Caco-2 (cell line): ENCODE data around the gene CDK18. TPM values are rescaled to one million over a fixed set of nuclear protein-coding genes. Genes with fewer than 3 reads are reported as not detected.

Experiments
- BruUV-seq: library from RNA; stranded (reverse); fragments of 400-500 nt; replicated peaks from 2 replicates; lab custom pipeline; 2021; lab: Mats Ljungman, UMichigan
- CTCF ChIA-PET: fragments of 300-600 bp; sonication (Branson Sonifier 250); formaldehyde crosslinking; loops from one replicate; lab custom pipeline; 2022; ENCODE audit warnings: antibody characterized with exemption; lab: Charles Lee
- POLR2A ChIA-PET: fragments of 300-600 bp; sonication (Branson Sonifier 250); formaldehyde crosslinking; loops from one replicate; lab custom pipeline; 2022; ENCODE audit warnings: antibody characterized with exemption; lab: Charles Lee
- DNase-seq, 2 experiments: peaks; one replicate each; pipeline versions ENCODE4 v3.0.0 to v3.0.0-alpha.2; 2020 to 2022
- H3K27me3 ChIP-seq: replicated peaks from 2 replicates; pipeline ENCODE4 v1.6.0; 2011; ENCODE audit warnings: low read length; ENCODE audit not compliant: control insufficient read depth, insufficient read depth
- H3K36me3 ChIP-seq: 2 replicates; pipeline ENCODE4 v1.5.1; 2011; ENCODE audit warnings: low read length; ENCODE audit not compliant: control insufficient read depth, insufficient read depth
- H3K4me1 ChIP-seq: fragments of 250-450 bp; sonication (Bioruptor Pico); 2 replicates; pipeline ENCODE4 v1.5.1; 2020; ENCODE audit warnings: mild to moderate bottlenecking
- H3K4me3 ChIP-seq: 2 replicates; pipeline ENCODE4 v1.5.1; 2011; ENCODE audit warnings: low read depth, mild to moderate bottlenecking, control low read depth, low read length
- H3K9me3 ChIP-seq: fragments of 250-450 bp; sonication (Bioruptor Pico); 2 replicates; pipeline ENCODE4 v1.5.1; 2020; ENCODE audit warnings: mild to moderate bottlenecking, moderate library complexity
- H3K27ac Mint-ChIP-seq: one replicate; pipeline ENCODE4 v1.8.0; 2022; ENCODE audit warnings: mixed read lengths; ENCODE audit not compliant: unreplicated experiment
- H3K27me3 Mint-ChIP-seq: one replicate; pipeline ENCODE4 v1.8.0; 2022; ENCODE audit warnings: mixed read lengths; ENCODE audit not compliant: insufficient read depth, unreplicated experiment
- H3K36me3 Mint-ChIP-seq: one replicate; pipeline ENCODE4 v1.8.0; 2022; ENCODE audit warnings: mild to moderate bottlenecking, mixed read lengths; ENCODE audit not compliant: insufficient read depth, unreplicated experiment
- H3K4me1 Mint-ChIP-seq: one replicate; pipeline ENCODE4 v1.8.0; 2022; ENCODE audit warnings: low read depth, mixed read lengths; ENCODE audit not compliant: unreplicated experiment
- H3K4me3 Mint-ChIP-seq: one replicate; pipeline ENCODE4 v1.8.0; 2022; ENCODE audit warnings: mild to moderate bottlenecking, moderate library complexity, mixed read lengths; ENCODE audit not compliant: unreplicated experiment
- H3K9me3 Mint-ChIP-seq: one replicate; pipeline ENCODE4 v1.8.0; 2022; ENCODE audit warnings: mixed read lengths; ENCODE audit not compliant: unreplicated experiment
- CTCF ChIP-seq, 2 experiments: fragments of 200-600 bp in 1 of 2; IDR thresholded peaks; 1 replicate in 1 of 2; 2 replicates in 1 of 2; pipeline versions ENCODE4 v1.5.1 to v1.8.0; 2011 to 2022; ENCODE audit warnings: antibody characterized with exemption in 1 of 2, control low read depth in 1 of 2, inconsistent platforms in 1 of 2, low read depth in 1 of 2, low read length in 1 of 2, mild to moderate bottlenecking in 1 of 2, moderate library complexity in 1 of 2; ENCODE audit not compliant: insufficient read depth in 1 of 2, severe bottlenecking in 1 of 2, unreplicated experiment in 1 of 2
- intact Hi-C: fragments of 100-400 bp; cut with micrococcal nuclease; formaldehyde crosslinking; loops from one replicate; pipeline ENCODE4 v1.10.0; 2022; ENCODE audit not compliant: unreplicated experiment
- total RNA-seq: library from RNA; stranded (reverse); gene quantifications from 2 replicates; pipeline ENCODE4 v1.2.3, GENCODE V29; 2022

Gene CDK18
- total RNA-seq, 1 experiment from 2014 or later, result 17.0 TPM

DNA sequence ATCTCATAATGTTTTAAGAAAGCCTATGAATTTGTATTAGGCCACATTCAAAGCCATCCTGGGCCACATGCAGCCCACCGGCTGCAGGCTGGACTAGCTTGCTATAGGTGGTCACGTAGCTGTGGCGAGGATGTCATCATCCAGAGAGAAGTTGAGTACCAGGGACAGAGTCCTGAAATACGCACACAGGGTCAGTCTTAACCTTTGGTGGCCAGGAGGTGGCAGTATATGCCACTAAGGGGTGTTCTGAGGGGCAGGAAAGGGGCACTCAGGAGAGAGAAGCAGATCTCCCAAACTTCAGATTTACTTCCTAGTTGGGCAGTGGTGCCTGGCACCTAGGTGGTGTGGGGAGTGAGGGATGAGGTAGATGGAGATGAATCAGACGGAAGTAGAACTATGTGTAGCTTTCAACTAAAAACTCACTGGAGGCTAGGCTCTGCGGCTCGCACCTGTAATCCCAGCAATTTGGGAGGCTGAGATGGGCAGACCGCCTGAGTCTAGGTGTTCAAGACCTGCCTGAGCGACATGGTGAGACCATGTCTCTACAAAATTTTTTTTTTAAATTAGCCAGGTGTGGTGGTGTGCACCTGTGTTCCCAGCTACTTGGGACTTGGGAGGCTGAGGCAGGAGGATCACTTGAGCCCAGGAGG, 16.3 kb upstream of the CDK18 start:
- Histone ChIP-seq H3K27me3 (no peaks in the 10 kb centered on the region; the same call in 1 of the 2 replicates), H3K4me3 (no peak overlapping the region), H3K4me1 (0 out of 2 replicates have a peak, but pooled peaks cover 3% of the 10 kb centered on the region), H3K36me3 (no peaks in the 10 kb centered on the region), H3K9me3 (no peaks in the 10 kb centered on the region)
- Mint-ChIP-seq H3K4me1 (no peaks in the 10 kb centered on the region), H3K27ac (no peak overlapping the region), H3K36me3 (no peaks in the 10 kb centered on the region), H3K4me3 (no peak overlapping the region), H3K27me3 (peaks cover 17% of the 10 kb centered on the region), H3K9me3 (no peaks in the 10 kb centered on the region)
- TF ChIP-seq CTCF (IDR thresholded peaks at IDR 0.05; ENCODE audit: insufficient read depth in 1 of 2, low read depth in 1 of 2, low read length in 1 of 2, severe bottlenecking in 1 of 2, unreplicated experiment in 1 of 2), result peak; percentile 80 to 82
- ChIA-PET CTCF (interaction anchor here (0.5 to 10.2 kb wide), 4 partner anchors 31 to 187 kb away, joined by 3 to 203 read pairs (median 8); no protein-coding TSS in a partner anchor), POLR2A (no interaction called here)
- BruUV-seq, result no TSS peak
- DNase-seq, result peak; percentile 70 to 73
- intact Hi-C loops, result loop anchor here (1.0 to 10.0 kb wide), 3 partner anchors 17 to 213 kb away; partner anchors contain the start of gene CDK18

GRCh38 chr1:205491794-205492193, 12.7 kb upstream of the CDK18 start:
- H3K9me3 Mint-ChIP-seq, result no peaks in the 10 kb centered on the region
- Histone ChIP-seq H3K4me3 (no peak overlapping the region), H3K9me3 (no peaks in the 10 kb centered on the region), H3K36me3 (no peaks in the 10 kb centered on the region), H3K4me1 (no peaks in the 10 kb centered on the region), H3K27me3 (no peaks in the 10 kb centered on the region; the same call in 1 of the 2 replicates)
- no TSS peak for BruUV-seq
- CTCF ChIA-PET, result interaction anchor here (1.3 to 10.2 kb wide), 2 partner anchors 10 to 32 kb away, joined by 5 to 203 read pairs; no protein-coding TSS in a partner anchor
- no peak for TF ChIP-seq CTCF (IDR thresholded peaks at IDR 0.05; ENCODE audit: insufficient read depth in 1 of 2, low read depth in 1 of 2, low read length in 1 of 2, severe bottlenecking in 1 of 2, unreplicated experiment in 1 of 2)
- no peak overlapping the region for H3K27ac Mint-ChIP-seq
- POLR2A ChIA-PET, result no interaction called here
- H3K4me1 Mint-ChIP-seq, result no peaks in the 10 kb centered on the region
- no peak overlapping the region for H3K4me3 Mint-ChIP-seq
- intact Hi-C loops, result no loop called here
- peaks cover 8% of the 10 kb centered on the region for H3K27me3 Mint-ChIP-seq
- DNase-seq, result no peak
- no peaks in the 10 kb centered on the region for H3K36me3 Mint-ChIP-seq

- no peaks in the 10 kb centered on the region for H3K4me1 ChIP-seq
- intact Hi-C loops, result no loop called here
- no peak for TF ChIP-seq CTCF (IDR thresholded peaks at IDR 0.05; ENCODE audit: insufficient read depth in 1 of 2, low read depth in 1 of 2, low read length in 1 of 2, severe bottlenecking in 1 of 2, unreplicated experiment in 1 of 2)
- Mint-ChIP-seq H3K4me1 (no peaks in the 10 kb centered on the region), H3K27ac (no peak overlapping the region), H3K9me3 (no peaks in the 10 kb centered on the region), H3K4me3 (no peak overlapping the region), H3K36me3 (no peaks in the 10 kb centered on the region), H3K27me3 (peaks cover 8% of the 10 kb centered on the region)
- no TSS peak for BruUV-seq
- DNase-seq, result no peak
- ChIA-PET POLR2A (no interaction called here), CTCF (interaction anchor here (1.3 to 10.2 kb wide), 2 partner anchors 10 to 32 kb away, joined by 5 to 203 read pairs; no protein-coding TSS in a partner anchor)
- no peaks in the 10 kb centered on the region; the same call in 1 of the 2 replicates for H3K27me3 ChIP-seq
- no peaks in the 10 kb centered on the region for H3K9me3 ChIP-seq
- H3K36me3 ChIP-seq, result no peaks in the 10 kb centered on the region
- no peak overlapping the region for H3K4me3 ChIP-seq
Measured at GRCh38 chr1:205492201-205492667, 12.2 kb upstream of the CDK18 start.
